ENCODE results near the gene SIRT2.

SIRT2 gene

DNA sequence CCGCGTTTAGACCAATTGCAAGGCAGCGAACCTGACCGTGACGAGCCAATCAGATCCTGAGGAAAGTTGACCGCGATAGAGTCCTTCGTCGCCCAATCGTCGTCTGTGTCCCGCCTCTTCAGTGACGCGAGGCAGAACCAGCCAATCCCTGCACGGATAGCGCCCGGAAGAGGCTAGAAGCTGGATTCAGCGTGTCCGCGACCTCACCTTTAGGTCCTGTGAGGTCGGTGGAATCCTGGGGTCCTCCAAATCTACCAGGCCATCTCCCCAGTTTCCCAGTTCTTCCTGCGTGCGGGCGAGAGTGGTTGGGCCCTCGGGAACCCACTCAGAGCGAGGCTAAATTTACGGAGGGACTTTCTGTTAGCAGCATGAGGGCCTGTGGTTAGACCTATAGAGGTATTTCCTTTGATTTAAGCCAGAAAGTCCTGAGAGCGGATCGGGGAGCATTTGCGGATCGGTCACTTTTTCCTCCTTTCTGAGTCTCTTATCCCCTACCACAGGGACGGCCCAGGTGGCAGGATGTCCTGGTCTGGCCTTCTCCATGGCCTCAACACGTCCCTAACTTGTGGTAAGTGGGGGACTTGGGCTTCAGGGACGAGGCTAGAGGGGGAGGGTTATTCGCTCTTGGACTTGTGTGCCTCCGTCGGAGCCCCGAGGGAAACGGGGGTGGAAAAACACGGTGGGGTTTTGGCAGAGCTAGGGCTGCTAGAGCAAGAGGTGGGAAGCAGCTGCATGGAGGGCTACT lies 31.5 kb upstream of the SIRT2 start, which contains the start of gene MRPS12 (continued):
- TF ChIP-seq, protein P1, sequence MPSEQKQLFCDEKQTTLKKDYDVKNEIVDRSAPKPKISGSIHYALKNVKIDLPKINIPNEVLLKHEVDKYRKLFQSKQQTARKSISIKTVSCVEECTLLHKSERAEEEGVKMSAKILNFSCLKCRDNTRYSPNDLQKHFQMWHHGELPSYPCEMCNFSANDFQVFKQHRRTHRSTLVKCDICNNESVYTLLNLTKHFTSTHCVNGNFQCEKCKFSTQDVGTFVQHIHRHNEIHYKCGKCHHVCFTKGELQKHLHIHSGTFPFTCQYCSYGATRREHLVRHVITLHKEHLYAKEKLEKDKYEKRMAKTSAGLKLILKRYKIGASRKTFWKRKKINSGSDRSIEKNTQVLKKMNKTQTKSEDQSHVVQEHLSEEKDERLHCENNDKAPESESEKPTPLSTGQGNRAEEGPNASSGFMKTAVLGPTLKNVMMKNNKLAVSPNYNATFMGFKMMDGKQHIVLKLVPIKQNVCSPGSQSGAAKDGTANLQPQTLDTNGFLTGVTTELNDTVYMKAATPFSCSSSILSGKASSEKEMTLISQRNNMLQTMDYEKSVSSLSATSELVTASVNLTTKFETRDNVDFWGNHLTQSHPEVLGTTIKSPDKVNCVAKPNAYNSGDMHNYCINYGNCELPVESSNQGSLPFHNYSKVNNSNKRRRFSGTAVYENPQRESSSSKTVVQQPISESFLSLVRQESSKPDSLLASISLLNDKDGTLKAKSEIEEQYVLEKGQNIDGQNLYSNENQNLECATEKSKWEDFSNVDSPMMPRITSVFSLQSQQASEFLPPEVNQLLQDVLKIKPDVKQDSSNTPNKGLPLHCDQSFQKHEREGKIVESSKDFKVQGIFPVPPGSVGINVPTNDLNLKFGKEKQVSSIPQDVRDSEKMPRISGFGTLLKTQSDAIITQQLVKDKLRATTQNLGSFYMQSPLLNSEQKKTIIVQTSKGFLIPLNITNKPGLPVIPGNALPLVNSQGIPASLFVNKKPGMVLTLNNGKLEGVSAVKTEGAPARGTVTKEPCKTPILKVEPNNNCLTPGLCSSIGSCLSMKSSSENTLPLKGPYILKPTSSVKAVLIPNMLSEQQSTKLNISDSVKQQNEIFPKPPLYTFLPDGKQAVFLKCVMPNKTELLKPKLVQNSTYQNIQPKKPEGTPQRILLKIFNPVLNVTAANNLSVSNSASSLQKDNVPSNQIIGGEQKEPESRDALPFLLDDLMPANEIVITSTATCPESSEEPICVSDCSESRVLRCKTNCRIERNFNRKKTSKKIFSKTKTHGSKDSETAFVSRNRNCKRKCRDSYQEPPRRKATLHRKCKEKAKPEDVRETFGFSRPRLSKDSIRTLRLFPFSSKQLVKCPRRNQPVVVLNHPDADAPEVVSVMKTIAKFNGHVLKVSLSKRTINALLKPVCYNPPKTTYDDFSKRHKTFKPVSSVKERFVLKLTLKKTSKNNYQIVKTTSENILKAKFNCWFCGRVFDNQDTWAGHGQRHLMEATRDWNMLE (tag by site-specific recombination; conservative IDR thresholded peaks at IDR 0.05; ENCODE audit: low read depth), result no peak; the same call in 1 of the 2 replicates
- TF ChIP-seq KLF16 (tag by site-specific recombination; IDR thresholded peaks at IDR 0.05), result peak; percentile 65; the same call in 1 of the 2 replicates
- TF ChIP-seq ZNF302 (tag by site-specific recombination; IDR thresholded peaks at IDR 0.05; ENCODE audit: low read depth), result no peak
- peak; percentile 48; the same call in 1 of the 2 replicates for TF ChIP-seq ZNF600 (tag by site-specific recombination; IDR thresholded peaks at IDR 0.05)
- no peak for TF ChIP-seq ZNF585B (tag by site-specific recombination; IDR thresholded peaks at IDR 0.05)
- TF ChIP-seq ZNF560 (tag by site-specific recombination; IDR thresholded peaks at IDR 0.05; ENCODE audit: borderline replicate concordance), result no peak
- no peak for TF ChIP-seq ZNF843 (tag by site-specific recombination; IDR thresholded peaks at IDR 0.05)
- no peak for TF ChIP-seq ZNF747 (tag by site-specific recombination; IDR thresholded peaks at IDR 0.05)
- TF ChIP-seq, protein P2, sequence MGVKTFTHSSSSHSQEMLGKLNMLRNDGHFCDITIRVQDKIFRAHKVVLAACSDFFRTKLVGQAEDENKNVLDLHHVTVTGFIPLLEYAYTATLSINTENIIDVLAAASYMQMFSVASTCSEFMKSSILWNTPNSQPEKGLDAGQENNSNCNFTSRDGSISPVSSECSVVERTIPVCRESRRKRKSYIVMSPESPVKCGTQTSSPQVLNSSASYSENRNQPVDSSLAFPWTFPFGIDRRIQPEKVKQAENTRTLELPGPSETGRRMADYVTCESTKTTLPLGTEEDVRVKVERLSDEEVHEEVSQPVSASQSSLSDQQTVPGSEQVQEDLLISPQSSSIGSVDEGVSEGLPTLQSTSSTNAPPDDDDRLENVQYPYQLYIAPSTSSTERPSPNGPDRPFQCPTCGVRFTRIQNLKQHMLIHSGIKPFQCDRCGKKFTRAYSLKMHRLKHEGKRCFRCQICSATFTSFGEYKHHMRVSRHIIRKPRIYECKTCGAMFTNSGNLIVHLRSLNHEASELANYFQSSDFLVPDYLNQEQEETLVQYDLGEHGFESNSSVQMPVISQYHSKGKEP (tag by site-specific recombination; IDR thresholded peaks at IDR 0.05), result 0 out of 2 replicates have a peak, but pooled peaks have one; percentile 8
- no peak for TF ChIP-seq KLF7 (tag by site-specific recombination; IDR thresholded peaks at IDR 0.05; ENCODE audit: borderline replicate concordance)
- no peak; the same call in 1 of the 2 replicates for TF ChIP-seq REPIN1 (tag by site-specific recombination; IDR thresholded peaks at IDR 0.05; ENCODE audit: low read depth)
- TF ChIP-seq ZNF621 (tag by site-specific recombination; IDR thresholded peaks at IDR 0.05), result no peak
- no peak for TF ChIP-seq ZIC2 (tag by site-specific recombination; IDR thresholded peaks at IDR 0.05)
- TF ChIP-seq, protein P3, sequence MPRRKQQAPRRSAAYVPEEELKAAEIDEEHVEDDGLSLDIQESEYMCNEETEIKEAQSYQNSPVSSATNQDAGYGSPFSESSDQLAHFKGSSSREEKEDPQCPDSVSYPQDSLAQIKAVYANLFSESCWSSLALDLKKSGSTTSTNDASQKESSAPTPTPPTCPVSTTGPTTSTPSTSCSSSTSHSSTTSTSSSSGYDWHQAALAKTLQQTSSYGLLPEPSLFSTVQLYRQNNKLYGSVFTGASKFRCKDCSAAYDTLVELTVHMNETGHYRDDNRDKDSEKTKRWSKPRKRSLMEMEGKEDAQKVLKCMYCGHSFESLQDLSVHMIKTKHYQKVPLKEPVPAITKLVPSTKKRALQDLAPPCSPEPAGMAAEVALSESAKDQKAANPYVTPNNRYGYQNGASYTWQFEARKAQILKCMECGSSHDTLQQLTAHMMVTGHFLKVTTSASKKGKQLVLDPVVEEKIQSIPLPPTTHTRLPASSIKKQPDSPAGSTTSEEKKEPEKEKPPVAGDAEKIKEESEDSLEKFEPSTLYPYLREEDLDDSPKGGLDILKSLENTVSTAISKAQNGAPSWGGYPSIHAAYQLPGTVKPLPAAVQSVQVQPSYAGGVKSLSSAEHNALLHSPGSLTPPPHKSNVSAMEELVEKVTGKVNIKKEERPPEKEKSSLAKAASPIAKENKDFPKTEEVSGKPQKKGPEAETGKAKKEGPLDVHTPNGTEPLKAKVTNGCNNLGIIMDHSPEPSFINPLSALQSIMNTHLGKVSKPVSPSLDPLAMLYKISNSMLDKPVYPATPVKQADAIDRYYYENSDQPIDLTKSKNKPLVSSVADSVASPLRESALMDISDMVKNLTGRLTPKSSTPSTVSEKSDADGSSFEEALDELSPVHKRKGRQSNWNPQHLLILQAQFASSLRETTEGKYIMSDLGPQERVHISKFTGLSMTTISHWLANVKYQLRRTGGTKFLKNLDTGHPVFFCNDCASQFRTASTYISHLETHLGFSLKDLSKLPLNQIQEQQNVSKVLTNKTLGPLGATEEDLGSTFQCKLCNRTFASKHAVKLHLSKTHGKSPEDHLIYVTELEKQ (tag by site-specific recombination; IDR thresholded peaks at IDR 0.05; ENCODE audit: borderline replicate concordance), result no peak
- peak; percentile 34; the same call in 1 of the 2 replicates for TF ChIP-seq YY1 (tag by site-specific recombination; IDR thresholded peaks at IDR 0.05)
- TF ChIP-seq ZNF223 (tag by site-specific recombination; IDR thresholded peaks at IDR 0.05), result no peak
- TF ChIP-seq ZNF335 (tag by site-specific recombination; conservative IDR thresholded peaks at IDR 0.05), result peak; percentile 92
- TF ChIP-seq GLIS1 (tag by site-specific recombination; IDR thresholded peaks at IDR 0.05), result no peak
- TF ChIP-seq, protein P4, sequence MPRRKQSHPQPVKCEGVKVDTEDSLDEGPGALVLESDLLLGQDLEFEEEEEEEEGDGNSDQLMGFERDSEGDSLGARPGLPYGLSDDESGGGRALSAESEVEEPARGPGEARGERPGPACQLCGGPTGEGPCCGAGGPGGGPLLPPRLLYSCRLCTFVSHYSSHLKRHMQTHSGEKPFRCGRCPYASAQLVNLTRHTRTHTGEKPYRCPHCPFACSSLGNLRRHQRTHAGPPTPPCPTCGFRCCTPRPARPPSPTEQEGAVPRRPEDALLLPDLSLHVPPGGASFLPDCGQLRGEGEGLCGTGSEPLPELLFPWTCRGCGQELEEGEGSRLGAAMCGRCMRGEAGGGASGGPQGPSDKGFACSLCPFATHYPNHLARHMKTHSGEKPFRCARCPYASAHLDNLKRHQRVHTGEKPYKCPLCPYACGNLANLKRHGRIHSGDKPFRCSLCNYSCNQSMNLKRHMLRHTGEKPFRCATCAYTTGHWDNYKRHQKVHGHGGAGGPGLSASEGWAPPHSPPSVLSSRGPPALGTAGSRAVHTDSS (tag by site-specific recombination; IDR thresholded peaks at IDR 0.05), result no peak
- TF ChIP-seq WT1 (tag by site-specific recombination; IDR thresholded peaks at IDR 0.05), result 0 out of 2 replicates have a peak, but pooled peaks have one; percentile 29
- TF ChIP-seq ZNF274 (IDR thresholded peaks at IDR 0.05; ENCODE audit: low read length), result no peak
- no peak for TF ChIP-seq ZNF274 (tag by site-specific recombination; IDR thresholded peaks at IDR 0.05; ENCODE audit: borderline replicate concordance)
- no peak for TF ChIP-seq SETDB1 (IDR thresholded peaks at IDR 0.05; ENCODE audit: insufficient read length, low read length)
- no peak for TF ChIP-seq ZNF175 (tag by site-specific recombination; IDR thresholded peaks at IDR 0.05)
- no peak for TF ChIP-seq RBAK (tag by site-specific recombination; IDR thresholded peaks at IDR 0.05)
- TF ChIP-seq ZNF707 (tag by site-specific recombination; IDR thresholded peaks at IDR 0.05), result no peak
- TF ChIP-seq ZFP69B (tag by site-specific recombination; IDR thresholded peaks at IDR 0.05), result 0 out of 2 replicates have a peak, but pooled peaks have one; percentile 9
- TF ChIP-seq ZNF121 (tag by site-specific recombination; IDR thresholded peaks at IDR 0.05), result no peak
- no peak for TF ChIP-seq SALL2 (tag by site-specific recombination; IDR thresholded peaks at IDR 0.05; ENCODE audit: borderline replicate concordance)
- TF ChIP-seq ZNF768 (tag by site-specific recombination; IDR thresholded peaks at IDR 0.05), result no peak
